Measurements from ENCODE around the gene METRN.
"Not testable (repeated sequence)": the region's sequence is repeated elsewhere in the genome, so short reads cannot be mapped to it uniquely, and the experiment has no call there.

Gene METRN

GRCh38 chr16:691242-691641, 23.7 kb upstream of the METRN start:
- DNase-seq (ENCODE audit: low spot score): not testable (repeated sequence)

GRCh38 chr16:692356-693108, 22.4 kb upstream of the METRN start:
- DNase-seq (ENCODE audit: low spot score): no peak

- DNase-seq (ENCODE audit: low spot score): no peak
These were observed 21.6 kb upstream of the METRN start for GRCh38 chr16:693364-693763.

- DNase-seq (ENCODE audit: low spot score): no peak
These were observed 21.2 kb upstream of the METRN start for GRCh38 chr16:693766-694165.

GRCh38 chr16:694187-694862, 20.6 kb upstream of the METRN start:
- DNase-seq (ENCODE audit: low spot score): no peak

GRCh38 chr16:694863-695354, 20.0 kb upstream of the METRN start:
- no peak for DNase-seq (ENCODE audit: low spot score)

- DNase-seq (ENCODE audit: low spot score): no peak
These were observed 19.4 kb upstream of the METRN start for GRCh38 chr16:695355-696089.

- DNase-seq (ENCODE audit: low spot score): no peak
These were observed 15.8 kb upstream of the METRN start for GRCh38 chr16:698911-699671.

GRCh38 chr16:700684-701584, 14.0 kb upstream of the METRN start:
- no peak for DNase-seq (ENCODE audit: low spot score)

GRCh38 chr16:702341-702740, 12.6 kb upstream of the METRN start:
- DNase-seq (ENCODE audit: low spot score): no peak

- no peak for DNase-seq (ENCODE audit: low spot score)
These were observed 11.5 kb upstream of the METRN start for GRCh38 chr16:703406-703805.

- no peak for DNase-seq (ENCODE audit: low spot score)
These were observed 10.9 kb upstream of the METRN start for GRCh38 chr16:704047-704446.

- DNase-seq (ENCODE audit: low spot score): no peak
These were observed 10.2 kb upstream of the METRN start for GRCh38 chr16:704552-705380.

GRCh38 chr16:705431-706188, 9.3 kb upstream of the METRN start, which contains the start of gene FBXL16:
Gene FBXL16, minus strand, starts transcription at chr16:705801. Its CDS starts 8,396 bp downstream, at chr16:697405.
- peak; percentile 66 for DNase-seq (ENCODE audit: low spot score)

GRCh38 chr16:706189-707061, 8.5 kb upstream of the METRN start:
- DNase-seq (ENCODE audit: low spot score): no peak

GRCh38 chr16:707062-707538, 7.8 kb upstream of the METRN start:
- DNase-seq (ENCODE audit: low spot score): no peak

- no peak for DNase-seq (ENCODE audit: low spot score)
These were observed 6.9 kb upstream of the METRN start for GRCh38 chr16:708019-708418.

- DNase-seq (ENCODE audit: low spot score): no peak
These were observed 6.0 kb upstream of the METRN start for GRCh38 chr16:708959-709358.

All from Ammon's horn (tissue), 1 donor.